Cerebellar nuclear complex (tissue), 1 donor: ENCODE results near the gene HHAT.
"Not testable (repeated sequence)": the region's sequence is repeated elsewhere in the genome, so short reads cannot be mapped to it uniquely, and the experiment has no call there.

ENCODE experiments used
- DNase-seq, 2 experiments: peaks; one replicate each; lab custom pipeline; 2025; lab: John Stamatoyannopoulos, UW

HHAT gene

DNA sequence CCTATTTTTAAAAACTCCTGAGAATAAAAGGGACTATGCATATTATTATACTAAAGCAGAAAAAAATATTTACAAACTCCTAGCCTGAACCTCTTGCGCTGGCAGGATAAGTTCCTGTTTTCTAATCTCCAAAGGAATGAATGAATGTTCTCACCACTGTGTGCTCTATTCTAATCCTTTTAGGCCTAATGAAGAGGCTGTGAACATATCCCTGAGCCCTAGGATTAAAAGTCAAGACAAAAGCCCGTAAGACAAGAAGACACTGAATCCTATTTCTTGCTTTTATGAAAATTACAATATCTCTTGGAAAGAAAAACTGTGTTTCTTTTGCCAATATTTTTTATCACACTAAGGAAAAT lies 317.5 kb downstream of the HHAT start:
- DNase-seq = no peak

DNA sequence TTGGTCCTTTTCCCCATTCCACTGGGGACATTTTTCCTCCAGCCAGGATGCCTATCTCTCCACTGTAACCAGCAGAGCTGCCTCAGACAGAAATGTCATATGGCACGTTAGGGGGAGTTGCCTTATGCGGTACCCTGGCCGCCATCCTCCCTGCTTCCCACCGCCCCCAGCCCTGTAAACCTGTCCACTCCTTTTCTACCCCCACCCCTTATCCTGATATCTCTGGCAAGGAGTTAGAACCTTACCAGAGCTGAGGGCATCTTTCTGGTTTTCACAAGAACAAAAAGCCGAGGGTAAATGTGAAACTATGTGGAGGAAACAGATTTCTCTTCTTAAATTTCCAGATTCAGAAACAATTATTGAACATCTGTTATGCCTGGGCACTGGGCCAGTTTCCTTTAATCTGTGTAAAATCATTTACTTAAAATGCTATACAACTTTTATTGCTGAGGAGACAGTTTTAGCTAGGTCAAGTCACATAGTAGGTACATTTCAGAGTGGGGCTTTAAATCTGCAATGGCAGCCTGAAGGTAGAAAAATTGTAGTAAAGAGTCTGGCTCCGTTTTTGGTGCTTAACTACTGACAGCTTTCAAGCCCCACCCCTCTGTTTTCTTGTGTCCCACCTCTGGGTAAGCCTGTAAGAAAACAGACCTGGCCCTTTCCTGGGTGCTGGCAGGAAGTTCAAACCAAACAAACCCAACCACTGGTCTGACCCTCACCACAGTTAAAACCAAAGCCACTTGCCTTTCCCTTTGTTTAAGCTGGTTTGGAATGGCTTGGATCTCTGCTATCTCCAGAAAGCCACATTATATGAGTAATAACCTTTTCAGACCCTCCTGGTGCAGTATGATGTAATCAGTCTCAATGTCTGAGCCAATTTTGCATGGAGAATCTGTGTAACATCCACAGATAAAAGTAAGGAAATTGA lies 319.0 kb downstream of the HHAT start:
- no peak for DNase-seq

DNA sequence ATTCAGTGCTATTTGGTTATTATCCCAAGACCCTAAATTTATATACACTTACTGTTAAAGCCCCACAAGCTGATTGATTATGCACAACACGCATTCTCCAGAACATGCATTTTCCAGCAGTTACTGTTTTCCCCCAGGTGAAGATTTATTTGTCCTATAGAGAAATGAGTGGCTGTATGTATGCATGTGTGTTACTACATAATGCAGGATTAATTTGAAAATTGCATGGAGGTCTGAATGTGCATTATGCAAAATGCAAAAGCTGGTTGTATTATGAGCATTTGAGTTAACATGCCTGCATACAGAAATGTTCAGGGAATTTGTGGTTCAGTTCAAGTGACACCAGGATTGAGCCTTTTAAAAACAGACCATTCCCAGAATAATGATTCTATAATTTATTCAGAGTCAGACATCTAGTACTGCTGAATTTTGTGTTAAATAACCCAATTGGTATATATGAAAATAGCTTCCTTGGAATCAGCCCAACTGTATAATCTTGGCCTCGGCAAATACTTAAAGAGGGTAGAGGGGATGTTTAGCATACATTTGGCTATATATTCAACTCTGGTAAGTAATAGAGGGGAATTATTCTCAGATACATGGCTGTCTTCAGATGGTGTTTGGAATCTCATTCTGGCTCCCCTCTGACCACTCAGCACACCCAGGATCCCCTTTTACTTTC lies 320.0 kb downstream of the HHAT start:
- no peak for DNase-seq

DNA sequence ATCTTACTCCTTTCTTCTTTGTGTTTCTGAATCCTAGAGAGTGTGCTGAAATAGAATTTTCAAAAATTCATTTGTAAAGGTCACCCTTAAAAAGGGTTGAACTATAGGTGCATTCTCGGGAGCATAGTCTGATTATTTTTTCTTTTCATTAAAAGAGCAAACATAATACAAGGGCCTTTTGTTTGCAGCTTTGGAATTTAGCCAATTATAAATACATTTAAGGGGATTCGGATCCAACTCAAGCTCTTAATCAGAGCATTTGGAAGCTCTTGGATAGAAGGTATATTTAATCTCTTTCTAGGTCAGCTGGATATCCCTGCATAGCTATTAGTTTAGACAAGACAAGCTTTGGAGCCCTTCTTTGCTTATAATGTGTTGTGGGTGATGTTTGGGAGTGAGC lies 321.7 kb downstream of the HHAT start:
- no peak for DNase-seq

GRCh38 chr1:210652329-210652954 lies 323.7 kb downstream of the HHAT start:
- no peak for DNase-seq

DNA sequence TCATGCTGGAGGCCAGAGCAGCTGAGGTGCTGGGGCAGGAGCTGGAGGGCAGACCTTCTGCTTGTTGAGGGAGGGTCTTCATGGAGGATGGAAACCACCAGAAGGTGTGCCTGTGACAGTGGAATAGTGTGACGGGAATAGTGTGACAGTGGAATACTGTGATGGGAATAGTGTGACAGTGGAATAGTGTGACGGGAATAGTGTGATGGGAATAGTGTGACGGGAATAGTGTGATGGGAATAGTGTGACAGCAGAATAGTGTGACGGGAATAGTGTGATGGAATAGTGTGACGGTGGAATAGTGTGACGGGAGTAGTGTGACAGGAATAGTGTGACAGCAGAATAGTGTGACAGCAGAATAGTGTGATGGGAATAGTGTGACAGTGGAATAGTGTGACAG lies 325.1 kb downstream of the HHAT start:
- DNase-seq = no peak

DNA sequence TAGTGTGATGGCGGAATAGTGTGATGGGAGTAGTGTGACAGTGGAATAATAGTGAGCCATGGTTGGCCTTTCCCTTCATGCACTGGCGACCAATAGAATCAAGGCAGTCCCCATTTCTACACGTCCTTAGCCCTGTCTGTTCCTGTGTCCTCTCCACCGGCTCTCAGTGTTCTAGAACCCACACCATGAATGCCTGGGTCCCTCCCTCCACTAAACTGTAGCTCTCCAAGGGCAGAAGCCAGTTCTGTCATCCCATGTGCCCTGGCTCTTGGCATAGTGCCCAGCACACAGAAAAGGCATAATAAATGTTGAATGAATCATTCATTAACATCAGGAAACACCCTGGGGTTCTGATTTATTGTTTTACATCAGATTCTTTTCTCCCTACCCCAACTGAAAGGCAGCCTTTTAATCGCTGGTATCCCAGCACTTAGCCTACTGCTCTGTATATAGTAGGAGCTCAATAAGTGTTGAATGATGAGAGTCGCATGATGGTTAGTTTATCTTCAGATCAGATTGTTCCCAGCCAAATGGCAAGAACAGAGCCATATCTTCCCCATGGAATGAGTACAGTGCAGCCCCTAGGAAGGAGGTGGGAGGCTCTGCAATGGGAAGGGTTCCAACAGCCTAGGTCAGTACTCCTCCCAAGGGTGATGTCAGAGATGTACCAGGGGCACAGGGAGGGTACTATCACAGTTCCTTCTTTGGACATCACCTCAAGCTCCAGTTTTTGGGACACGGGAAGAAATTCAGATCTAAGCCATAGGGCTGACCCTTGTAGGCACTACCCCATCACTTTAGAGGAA lies 325.7 kb downstream of the HHAT start:
- DNase-seq = no peak

DNA sequence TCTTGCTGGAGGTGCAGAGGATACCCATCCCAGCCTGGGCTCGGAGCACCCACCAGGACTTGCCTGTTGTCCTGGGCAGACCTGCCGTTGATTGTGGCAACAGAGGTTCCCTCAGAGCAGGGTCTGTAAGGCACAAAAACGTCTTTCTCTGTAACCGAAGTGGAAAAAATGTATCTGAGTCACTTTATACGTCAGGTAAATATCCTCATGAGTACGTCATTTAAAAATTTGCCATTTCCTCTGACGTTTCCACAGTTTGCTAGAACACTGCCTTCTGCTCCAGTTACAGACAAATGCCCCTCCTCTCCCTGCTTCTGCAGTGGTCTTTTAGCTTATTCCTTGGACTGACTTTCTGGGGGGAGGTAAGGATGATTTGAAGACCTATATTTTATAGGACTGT lies 326.8 kb downstream of the HHAT start:
- DNase-seq = no peak

- DNase-seq = no peak
Observed at GRCh38 chr1:210657806-210658205, 329.1 kb downstream of the HHAT start.

DNA sequence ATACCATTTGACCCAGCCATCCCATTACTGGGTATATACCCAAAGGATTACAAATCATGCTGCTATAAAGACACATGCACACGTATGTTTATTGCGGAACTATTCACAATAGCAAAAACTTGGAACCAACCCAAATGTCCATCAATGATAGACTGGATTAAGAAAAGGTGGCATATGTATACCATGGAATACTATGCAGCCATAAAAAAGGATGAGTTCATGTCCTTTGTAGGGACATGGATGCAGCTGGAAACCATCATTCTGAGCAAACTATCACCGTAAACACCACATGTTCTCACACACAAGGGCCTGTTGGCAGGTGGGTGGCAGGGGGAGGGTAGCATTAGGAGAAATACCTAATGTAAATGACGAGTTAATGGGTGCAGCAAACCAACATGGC lies 332.8 kb downstream of the HHAT start:
- DNase-seq = not testable (repeated sequence)

DNA sequence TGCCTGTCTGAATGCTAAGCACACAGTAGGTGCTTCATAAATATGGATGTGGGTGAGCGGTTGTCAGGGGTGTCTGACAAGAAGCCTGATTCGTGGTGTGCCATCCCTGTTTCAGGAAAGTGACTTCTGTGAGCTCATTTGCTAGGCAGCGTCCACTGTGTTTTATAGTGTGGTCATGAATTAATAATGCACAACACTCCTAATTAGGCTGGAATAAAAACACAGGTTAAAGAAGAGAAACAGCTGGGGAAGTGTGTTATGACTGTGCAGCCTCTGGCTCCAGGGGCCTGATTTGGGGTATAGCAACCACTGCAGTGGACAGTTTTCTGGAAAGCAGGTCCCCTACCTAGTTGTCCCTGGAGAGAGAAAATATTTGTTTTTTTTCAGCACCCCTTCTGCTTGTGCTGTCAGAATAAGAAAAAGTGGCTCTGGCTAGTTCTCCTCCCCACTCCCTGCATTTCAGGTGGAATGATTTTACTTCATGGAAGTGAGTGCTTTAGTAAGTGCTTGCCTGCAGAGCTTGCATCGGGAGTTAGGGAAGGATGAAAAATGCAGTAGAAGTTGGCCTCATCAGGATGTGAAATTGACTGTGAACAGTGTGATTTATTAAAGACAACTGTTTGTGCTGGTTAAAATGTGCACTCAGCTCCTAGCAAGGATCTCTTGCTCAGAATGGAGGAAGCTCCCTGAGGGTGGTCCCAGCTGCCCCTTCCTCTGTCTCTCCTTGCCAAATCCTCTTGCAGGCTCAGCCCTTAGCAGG lies 333.8 kb downstream of the HHAT start:
- DNase-seq = no peak

DNA sequence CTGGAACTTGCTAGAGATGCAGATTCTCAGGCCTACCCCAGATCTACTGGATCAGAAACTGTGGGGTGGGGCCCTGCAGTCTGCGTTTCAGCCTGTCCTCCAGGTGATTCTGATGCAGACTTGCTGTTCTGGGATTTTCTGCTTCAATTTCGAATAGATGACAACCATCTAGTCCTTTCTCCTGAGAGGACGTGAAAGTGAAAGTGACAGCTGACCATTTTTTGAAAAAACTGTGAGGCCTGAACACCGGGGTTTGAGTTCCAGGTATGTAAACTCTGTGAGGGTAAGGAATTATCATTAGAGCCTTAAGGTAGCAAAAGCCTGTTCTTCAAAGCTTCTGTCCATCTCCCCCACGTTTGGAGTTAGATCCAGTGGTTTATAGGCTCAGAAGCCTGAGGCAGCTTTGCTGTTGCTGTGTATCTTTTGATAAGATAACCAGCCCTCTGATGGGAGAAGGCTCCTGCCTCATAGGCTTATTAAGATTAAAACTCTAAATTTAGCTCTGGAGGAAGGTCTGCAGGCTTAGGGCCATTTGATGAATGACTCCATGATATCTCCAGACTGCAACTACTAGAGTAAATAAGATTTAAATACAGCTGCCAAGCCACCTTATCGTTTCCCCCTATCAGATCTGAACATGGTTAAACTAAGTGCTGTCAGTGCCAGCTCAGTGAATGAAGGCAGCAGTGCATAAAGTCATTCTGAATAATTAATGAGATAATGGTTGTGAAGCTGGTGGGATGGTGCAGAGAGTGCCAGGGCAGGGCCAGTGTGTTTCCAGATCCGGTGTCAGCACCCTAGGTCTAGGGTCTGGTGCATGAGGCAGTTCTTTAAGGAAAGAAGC lies 335.2 kb downstream of the HHAT start:
- no peak for DNase-seq

DNA sequence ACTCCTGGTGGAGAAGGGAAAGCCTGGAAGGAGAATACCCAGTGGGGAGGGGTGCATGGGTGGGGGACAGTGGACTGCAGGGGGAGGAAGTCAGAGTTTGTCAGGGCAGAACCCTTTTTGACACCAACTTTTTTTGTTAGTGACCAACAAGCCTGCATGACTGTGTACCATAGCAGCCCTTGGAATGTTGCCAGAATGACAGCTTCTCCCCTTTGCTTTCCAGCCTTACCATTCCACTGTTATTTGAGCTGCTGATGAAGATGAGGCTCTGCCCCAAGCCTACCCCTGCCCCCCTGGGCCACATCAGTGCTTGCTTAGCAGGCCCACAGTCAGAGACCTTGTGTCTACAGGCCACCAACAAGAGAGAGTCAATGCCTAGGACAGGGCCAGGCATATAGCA lies 341.2 kb downstream of the HHAT start:
- no peak for DNase-seq

GRCh38 chr1:210674151-210674550 lies 345.4 kb downstream of the HHAT start:
- DNase-seq = no peak

GRCh38 chr1:210676539-210676938 lies 347.8 kb downstream of the HHAT start:
- no peak for DNase-seq

- no peak for DNase-seq
Observed at GRCh38 chr1:210677533-210677932, 348.8 kb downstream of the HHAT start.

DNA sequence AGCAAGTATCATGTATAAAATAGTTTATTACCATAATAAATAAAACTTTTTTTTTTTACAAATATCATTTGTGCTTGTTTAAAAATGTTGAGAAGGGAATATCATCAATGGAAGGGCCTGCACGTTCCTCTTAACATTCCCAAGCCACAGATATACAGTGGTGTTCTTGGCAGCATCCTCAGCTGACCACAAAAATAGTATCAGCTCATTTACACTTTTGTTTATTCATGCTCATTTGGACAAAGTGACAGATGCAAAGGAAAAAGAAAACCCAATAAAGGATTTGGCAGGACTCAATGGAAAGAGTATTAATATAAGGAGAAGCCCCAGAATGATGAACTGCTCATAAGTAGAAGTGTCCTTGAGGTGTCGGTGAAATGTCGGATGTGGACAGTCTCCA lies 349.6 kb downstream of the HHAT start:
- no peak for DNase-seq

- DNase-seq = no peak
Observed at GRCh38 chr1:210681158-210681557, 352.5 kb downstream of the HHAT start.

GRCh38 chr1:210683403-210684047 lies 354.8 kb downstream of the HHAT start:
- no peak for DNase-seq
